WTC11 (cell line): Measurements from ENCODE around the gene ZSCAN29. TPM values are rescaled to one million over a fixed set of nuclear protein-coding genes. Genes with fewer than 3 reads are reported as not detected.

Source experiments
- ATAC-seq: fragments of 200-7000 bp; cut with Tn5 transposase; 2 replicates; pipeline ENCODE4 v1.10.0; 2021; ENCODE audit warnings: mild to moderate bottlenecking, moderate library complexity
- CTCF ChIA-PET: fragments of 300-600 bp; sonication (Branson Sonifier 250); formaldehyde crosslinking; loops from one replicate; lab custom pipeline; 2021; ENCODE audit warnings: antibody characterized with exemption; lab: Charles Lee
- POLR2A ChIA-PET: fragments of 350-600 bp; sonication (Branson Sonifier 250); formaldehyde crosslinking; loops from one replicate; lab custom pipeline; 2021; ENCODE audit warnings: antibody characterized with exemption; lab: Charles Lee
- DNase-seq: peaks from one replicate; pipeline ENCODE4 v3.0.0; 2021; ENCODE audit warnings: low spot score
- H3K27ac Mint-ChIP-seq: 2 replicates; pipeline ENCODE4 v1.8.0; 2021; ENCODE audit warnings: mixed read lengths
- H3K27me3 Mint-ChIP-seq: 2 replicates; pipeline ENCODE4 v1.8.0; 2021; ENCODE audit warnings: low read depth, mild to moderate bottlenecking, moderate library complexity, mixed read lengths
- H3K36me3 Mint-ChIP-seq: 2 replicates; pipeline ENCODE4 v1.8.0; 2021; ENCODE audit warnings: mixed read lengths
- H3K4me1 Mint-ChIP-seq: 2 replicates; pipeline ENCODE4 v1.8.0; 2022; ENCODE audit warnings: mixed read lengths
- H3K4me3 Mint-ChIP-seq: 2 replicates; pipeline ENCODE4 v1.8.0; 2021; ENCODE audit warnings: mild to moderate bottlenecking, moderate library complexity, mixed read lengths
- H3K9me3 Mint-ChIP-seq: 2 replicates; pipeline ENCODE4 v1.8.0; 2021; ENCODE audit warnings: mixed read lengths
- ATF1 ChIP-seq: sonication (generic); formaldehyde crosslinking; IDR thresholded peaks from 2 replicates; pipeline ENCODE4 v1.8.1; 2023; ENCODE audit warnings: mild to moderate bottlenecking, moderate library complexity, missing genetic modification reagents
- FOXK1 ChIP-seq: sonication (generic); formaldehyde crosslinking; IDR thresholded peaks from 2 replicates; pipeline ENCODE4 v1.8.0; 2022; ENCODE audit warnings: mild to moderate bottlenecking, moderate library complexity, missing genetic modification reagents
- JUN ChIP-seq: sonication (generic); formaldehyde crosslinking; IDR thresholded peaks from 2 replicates; pipeline ENCODE4 v1.8.0; 2023; ENCODE audit warnings: mild to moderate bottlenecking, missing genetic modification reagents
- OVOL2 ChIP-seq: fragments of 250-450 bp; sonication (Bioruptor Pico); IDR thresholded peaks from 2 replicates; pipeline ENCODE4 v1.9.0; 2021; ENCODE audit warnings: mild to moderate bottlenecking, borderline replicate concordance
- SMAD3 ChIP-seq: sonication (generic); formaldehyde crosslinking; IDR thresholded peaks from 2 replicates; pipeline ENCODE4 v1.8.0; 2022; ENCODE audit warnings: missing genetic modification reagents, mild to moderate bottlenecking, borderline replicate concordance
- SMAD4 ChIP-seq: sonication (generic); formaldehyde crosslinking; IDR thresholded peaks from 2 replicates; pipeline ENCODE4 v1.8.0; 2022; ENCODE audit warnings: mild to moderate bottlenecking, missing genetic modification reagents
- TEAD4 ChIP-seq: sonication (generic); formaldehyde crosslinking; IDR thresholded peaks from 2 replicates; pipeline ENCODE4 v1.8.0; 2022; ENCODE audit warnings: mild to moderate bottlenecking, missing genetic modification reagents
- ZBTB21 ChIP-seq: sonication (generic); formaldehyde crosslinking; IDR thresholded peaks from 2 replicates; pipeline ENCODE4 v1.8.1; 2023; ENCODE audit warnings: mild to moderate bottlenecking, missing genetic modification reagents, borderline replicate concordance
- ZNF317 ChIP-seq: sonication (generic); formaldehyde crosslinking; IDR thresholded peaks from 2 replicates; pipeline ENCODE4 v1.8.1; 2023; ENCODE audit warnings: low read depth, mild to moderate bottlenecking, moderate library complexity, missing genetic modification reagents, borderline replicate concordance
- ZNF671 ChIP-seq: fragments of 250-450 bp; sonication (Bioruptor Pico); IDR thresholded peaks from 2 replicates; pipeline ENCODE4 v1.8.0; 2021; ENCODE audit warnings: mild to moderate bottlenecking
- total RNA-seq: library from RNA; stranded (reverse); gene quantifications from 3 replicates; pipeline ENCODE4 v1.2.3, GENCODE V29; 2021
- TF ChIP-seq, protein P1 (sequence below): sonication (generic); formaldehyde crosslinking; IDR thresholded peaks from 2 replicates; pipeline ENCODE4 v1.8.1; 2022; ENCODE audit warnings: mild to moderate bottlenecking, moderate library complexity, missing genetic modification reagents
- TF ChIP-seq, protein P2 (sequence below): sonication (generic); formaldehyde crosslinking; IDR thresholded peaks from 2 replicates; pipeline ENCODE4 v1.8.0; 2022; ENCODE audit warnings: mild to moderate bottlenecking, missing genetic modification reagents
- TF ChIP-seq, protein P3 (sequence below): sonication (generic); formaldehyde crosslinking; IDR thresholded peaks from 2 replicates; pipeline ENCODE4 v1.8.1; 2023; ENCODE audit warnings: mild to moderate bottlenecking, missing genetic modification reagents, moderate library complexity
- TF ChIP-seq, protein P4 (sequence below): sonication (generic); formaldehyde crosslinking; IDR thresholded peaks from 2 replicates; pipeline ENCODE4 v1.8.1; 2022; ENCODE audit warnings: missing genetic modification reagents, borderline replicate concordance
- TF ChIP-seq, protein P5 (sequence below): sonication (generic); formaldehyde crosslinking; IDR thresholded peaks from 2 replicates; pipeline ENCODE4 v1.8.0; 2023; ENCODE audit warnings: missing genetic modification reagents, mild to moderate bottlenecking, borderline replicate concordance
- TF ChIP-seq, protein P6 (sequence below): sonication (generic); formaldehyde crosslinking; IDR thresholded peaks from 2 replicates; pipeline ENCODE4 v1.8.1; 2023; ENCODE audit warnings: mild to moderate bottlenecking, missing genetic modification reagents
- TF ChIP-seq, protein P7 (sequence below): sonication (generic); formaldehyde crosslinking; IDR thresholded peaks from 2 replicates; pipeline ENCODE4 v1.8.1; 2023; ENCODE audit warnings: mild to moderate bottlenecking, missing genetic modification reagents, moderate library complexity

Gene ZSCAN29
- total RNA-seq, 1 experiment from 2014 or later, result 39.7 TPM

DNA sequence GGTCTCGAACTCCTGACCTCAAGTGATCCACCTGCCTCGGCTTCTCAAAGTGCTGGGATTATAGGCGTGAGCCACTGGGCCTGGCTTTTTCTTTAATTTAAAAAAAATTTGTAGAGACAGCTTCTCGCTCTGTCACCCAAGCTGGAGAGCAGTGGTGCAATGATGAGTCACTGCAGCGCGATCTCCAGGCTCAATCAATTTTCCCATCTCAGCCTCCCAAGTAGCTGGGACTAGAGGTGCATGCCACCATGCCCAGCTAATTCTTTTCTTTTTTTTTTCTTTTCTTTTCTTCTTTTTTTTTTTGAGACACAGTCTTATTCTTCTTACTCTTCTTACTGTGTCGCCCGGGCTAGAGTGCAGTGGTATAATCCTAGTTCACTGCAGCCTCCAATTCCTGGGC, 19.9 kb upstream of the ZSCAN29 start (continued):
- TF ChIP-seq, protein P1, sequence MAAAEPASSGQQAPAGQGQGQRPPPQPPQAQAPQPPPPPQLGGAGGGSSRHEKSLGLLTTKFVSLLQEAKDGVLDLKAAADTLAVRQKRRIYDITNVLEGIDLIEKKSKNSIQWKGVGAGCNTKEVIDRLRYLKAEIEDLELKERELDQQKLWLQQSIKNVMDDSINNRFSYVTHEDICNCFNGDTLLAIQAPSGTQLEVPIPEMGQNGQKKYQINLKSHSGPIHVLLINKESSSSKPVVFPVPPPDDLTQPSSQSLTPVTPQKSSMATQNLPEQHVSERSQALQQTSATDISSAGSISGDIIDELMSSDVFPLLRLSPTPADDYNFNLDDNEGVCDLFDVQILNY (CRISPR knock-in tag), result no peak
- TF ChIP-seq, protein P2, sequence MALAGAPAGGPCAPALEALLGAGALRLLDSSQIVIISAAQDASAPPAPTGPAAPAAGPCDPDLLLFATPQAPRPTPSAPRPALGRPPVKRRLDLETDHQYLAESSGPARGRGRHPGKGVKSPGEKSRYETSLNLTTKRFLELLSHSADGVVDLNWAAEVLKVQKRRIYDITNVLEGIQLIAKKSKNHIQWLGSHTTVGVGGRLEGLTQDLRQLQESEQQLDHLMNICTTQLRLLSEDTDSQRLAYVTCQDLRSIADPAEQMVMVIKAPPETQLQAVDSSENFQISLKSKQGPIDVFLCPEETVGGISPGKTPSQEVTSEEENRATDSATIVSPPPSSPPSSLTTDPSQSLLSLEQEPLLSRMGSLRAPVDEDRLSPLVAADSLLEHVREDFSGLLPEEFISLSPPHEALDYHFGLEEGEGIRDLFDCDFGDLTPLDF, result no peak
- TF ChIP-seq SMAD4 (CRISPR knock-in tag), result no peak
- TF ChIP-seq ZNF671 (CRISPR knock-in tag), result no peak

DNA sequence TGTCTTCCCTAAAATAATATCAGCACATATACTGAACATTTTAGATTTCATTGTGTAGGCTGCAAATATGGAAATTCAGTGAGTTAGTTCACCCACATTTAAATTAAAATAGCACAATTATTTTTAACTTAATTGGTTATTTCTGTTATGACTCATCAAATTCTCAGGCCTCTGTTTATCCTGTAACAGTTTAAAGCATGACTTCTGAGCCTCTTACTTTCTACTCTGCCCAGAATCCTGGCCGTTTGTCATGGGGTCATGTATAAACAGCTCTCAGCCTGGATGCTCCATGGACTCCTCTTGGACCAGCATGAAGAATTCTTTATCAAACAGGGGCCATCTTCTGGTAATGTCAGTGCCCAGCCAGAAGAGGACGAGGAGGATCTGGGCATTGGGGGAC, 12.2 kb upstream of the ZSCAN29 start:
- no peak overlapping the region for H3K4me3 Mint-ChIP-seq
- TF ChIP-seq, protein P3, sequence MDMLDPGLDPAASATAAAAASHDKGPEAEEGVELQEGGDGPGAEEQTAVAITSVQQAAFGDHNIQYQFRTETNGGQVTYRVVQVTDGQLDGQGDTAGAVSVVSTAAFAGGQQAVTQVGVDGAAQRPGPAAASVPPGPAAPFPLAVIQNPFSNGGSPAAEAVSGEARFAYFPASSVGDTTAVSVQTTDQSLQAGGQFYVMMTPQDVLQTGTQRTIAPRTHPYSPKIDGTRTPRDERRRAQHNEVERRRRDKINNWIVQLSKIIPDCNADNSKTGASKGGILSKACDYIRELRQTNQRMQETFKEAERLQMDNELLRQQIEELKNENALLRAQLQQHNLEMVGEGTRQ, result no peak
- TF ChIP-seq OVOL2 (CRISPR knock-in tag) (no peak), SMAD3 (CRISPR knock-in tag) (no peak), FOXK1 (no peak), ZNF317 (CRISPR knock-in tag) (no peak), ZBTB21 (CRISPR knock-in tag) (no peak), ATF1 (CRISPR knock-in tag) (no peak), TEAD4 (CRISPR knock-in tag) (no peak), JUN (CRISPR knock-in tag) (no peak)
- TF ChIP-seq, protein P4, sequence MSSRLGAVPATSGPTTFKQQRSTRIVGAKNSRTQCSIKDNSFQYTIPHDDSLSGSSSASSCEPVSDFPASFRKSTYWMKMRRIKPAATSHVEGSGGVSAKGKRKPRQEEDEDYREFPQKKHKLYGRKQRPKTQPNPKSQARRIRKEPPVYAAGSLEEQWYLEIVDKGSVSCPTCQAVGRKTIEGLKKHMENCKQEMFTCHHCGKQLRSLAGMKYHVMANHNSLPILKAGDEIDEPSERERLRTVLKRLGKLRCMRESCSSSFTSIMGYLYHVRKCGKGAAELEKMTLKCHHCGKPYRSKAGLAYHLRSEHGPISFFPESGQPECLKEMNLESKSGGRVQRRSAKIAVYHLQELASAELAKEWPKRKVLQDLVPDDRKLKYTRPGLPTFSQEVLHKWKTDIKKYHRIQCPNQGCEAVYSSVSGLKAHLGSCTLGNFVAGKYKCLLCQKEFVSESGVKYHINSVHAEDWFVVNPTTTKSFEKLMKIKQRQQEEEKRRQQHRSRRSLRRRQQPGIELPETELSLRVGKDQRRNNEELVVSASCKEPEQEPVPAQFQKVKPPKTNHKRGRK (CRISPR knock-in tag), result no peak
- TF ChIP-seq, protein P5, sequence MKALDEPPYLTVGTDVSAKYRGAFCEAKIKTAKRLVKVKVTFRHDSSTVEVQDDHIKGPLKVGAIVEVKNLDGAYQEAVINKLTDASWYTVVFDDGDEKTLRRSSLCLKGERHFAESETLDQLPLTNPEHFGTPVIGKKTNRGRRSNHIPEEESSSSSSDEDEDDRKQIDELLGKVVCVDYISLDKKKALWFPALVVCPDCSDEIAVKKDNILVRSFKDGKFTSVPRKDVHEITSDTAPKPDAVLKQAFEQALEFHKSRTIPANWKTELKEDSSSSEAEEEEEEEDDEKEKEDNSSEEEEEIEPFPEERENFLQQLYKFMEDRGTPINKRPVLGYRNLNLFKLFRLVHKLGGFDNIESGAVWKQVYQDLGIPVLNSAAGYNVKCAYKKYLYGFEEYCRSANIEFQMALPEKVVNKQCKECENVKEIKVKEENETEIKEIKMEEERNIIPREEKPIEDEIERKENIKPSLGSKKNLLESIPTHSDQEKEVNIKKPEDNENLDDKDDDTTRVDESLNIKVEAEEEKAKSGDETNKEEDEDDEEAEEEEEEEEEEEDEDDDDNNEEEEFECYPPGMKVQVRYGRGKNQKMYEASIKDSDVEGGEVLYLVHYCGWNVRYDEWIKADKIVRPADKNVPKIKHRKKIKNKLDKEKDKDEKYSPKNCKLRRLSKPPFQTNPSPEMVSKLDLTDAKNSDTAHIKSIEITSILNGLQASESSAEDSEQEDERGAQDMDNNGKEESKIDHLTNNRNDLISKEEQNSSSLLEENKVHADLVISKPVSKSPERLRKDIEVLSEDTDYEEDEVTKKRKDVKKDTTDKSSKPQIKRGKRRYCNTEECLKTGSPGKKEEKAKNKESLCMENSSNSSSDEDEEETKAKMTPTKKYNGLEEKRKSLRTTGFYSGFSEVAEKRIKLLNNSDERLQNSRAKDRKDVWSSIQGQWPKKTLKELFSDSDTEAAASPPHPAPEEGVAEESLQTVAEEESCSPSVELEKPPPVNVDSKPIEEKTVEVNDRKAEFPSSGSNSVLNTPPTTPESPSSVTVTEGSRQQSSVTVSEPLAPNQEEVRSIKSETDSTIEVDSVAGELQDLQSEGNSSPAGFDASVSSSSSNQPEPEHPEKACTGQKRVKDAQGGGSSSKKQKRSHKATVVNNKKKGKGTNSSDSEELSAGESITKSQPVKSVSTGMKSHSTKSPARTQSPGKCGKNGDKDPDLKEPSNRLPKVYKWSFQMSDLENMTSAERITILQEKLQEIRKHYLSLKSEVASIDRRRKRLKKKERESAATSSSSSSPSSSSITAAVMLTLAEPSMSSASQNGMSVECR (CRISPR knock-in tag), result no peak
- TF ChIP-seq, protein P6, sequence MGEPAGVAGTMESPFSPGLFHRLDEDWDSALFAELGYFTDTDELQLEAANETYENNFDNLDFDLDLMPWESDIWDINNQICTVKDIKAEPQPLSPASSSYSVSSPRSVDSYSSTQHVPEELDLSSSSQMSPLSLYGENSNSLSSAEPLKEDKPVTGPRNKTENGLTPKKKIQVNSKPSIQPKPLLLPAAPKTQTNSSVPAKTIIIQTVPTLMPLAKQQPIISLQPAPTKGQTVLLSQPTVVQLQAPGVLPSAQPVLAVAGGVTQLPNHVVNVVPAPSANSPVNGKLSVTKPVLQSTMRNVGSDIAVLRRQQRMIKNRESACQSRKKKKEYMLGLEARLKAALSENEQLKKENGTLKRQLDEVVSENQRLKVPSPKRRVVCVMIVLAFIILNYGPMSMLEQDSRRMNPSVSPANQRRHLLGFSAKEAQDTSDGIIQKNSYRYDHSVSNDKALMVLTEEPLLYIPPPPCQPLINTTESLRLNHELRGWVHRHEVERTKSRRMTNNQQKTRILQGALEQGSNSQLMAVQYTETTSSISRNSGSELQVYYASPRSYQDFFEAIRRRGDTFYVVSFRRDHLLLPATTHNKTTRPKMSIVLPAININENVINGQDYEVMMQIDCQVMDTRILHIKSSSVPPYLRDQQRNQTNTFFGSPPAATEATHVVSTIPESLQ (CRISPR knock-in tag), result no peak
- TF ChIP-seq, protein P7, sequence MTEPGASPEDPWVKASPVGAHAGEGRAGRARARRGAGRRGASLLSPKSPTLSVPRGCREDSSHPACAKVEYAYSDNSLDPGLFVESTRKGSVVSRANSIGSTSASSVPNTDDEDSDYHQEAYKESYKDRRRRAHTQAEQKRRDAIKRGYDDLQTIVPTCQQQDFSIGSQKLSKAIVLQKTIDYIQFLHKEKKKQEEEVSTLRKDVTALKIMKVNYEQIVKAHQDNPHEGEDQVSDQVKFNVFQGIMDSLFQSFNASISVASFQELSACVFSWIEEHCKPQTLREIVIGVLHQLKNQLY, result no peak
- TF ChIP-seq, all 79 proteins: peak for 0
- ChIA-PET CTCF (no interaction called here), POLR2A (no interaction called here)
- DNase-seq (no peak), ATAC-seq (no peak)
- Mint-ChIP-seq H3K27me3 (no peaks in the 10 kb centered on the region), H3K9me3 (no peaks in the 10 kb centered on the region), H3K27ac (no peak overlapping the region), H3K36me3 (peaks cover 58% of the 10 kb centered on the region), H3K4me1 (no peaks in the 10 kb centered on the region)
